Measurements from ENCODE around the gene MBNL2. TPM values are rescaled to one million over a fixed set of nuclear protein-coding genes. Genes with fewer than 3 reads are reported as not detected.

MBNL2 gene
- total RNA-seq, 1 experiment from 2014 or later: 17.8 TPM

GRCh38 chr13:97252735-97253134 lies 30.6 kb downstream of the MBNL2 start:
- Histone ChIP-seq H4K20me1 (ENCODE audit: low read length) (no peaks in the 10 kb centered on the region), H3F3A (ENCODE audit: low read length, unreplicated experiment) (no peaks in the 10 kb centered on the region), H3K36me3 (ENCODE audit: low read depth, low read length) (no peaks in the 10 kb centered on the region), H3K9me2 (replicated peaks; ENCODE audit: low read length) (no peaks in the 10 kb centered on the region), H3K27ac (ENCODE audit: low read length) (no peak overlapping the region), H3K4me3 (ENCODE audit: low read length) (no peak overlapping the region), H3K4me2 (ENCODE audit: low read length) (no peak overlapping the region), H2AFZ (ENCODE audit: low read length) (no peak overlapping the region), H3K9ac (ENCODE audit: low read length) (no peak overlapping the region), H3K79me2 (ENCODE audit: low read length) (0 out of 2 replicates have a peak, but pooled peaks cover 7% of the 10 kb centered on the region), H3K9me3 (ENCODE audit: low read length) (no peaks in the 10 kb centered on the region), H3K4me1 (ENCODE audit: insufficient read depth, low read length) (peaks cover 42% of the 10 kb centered on the region), H3K27me3 (ENCODE audit: low read length) (no peaks in the 10 kb centered on the region)
- ATAC-seq: no peak
- ChIA-PET CTCF (no interaction called here), POLR2A (ENCODE audit: unreplicated experiment) (no interaction called here)
- TF ChIP-seq EZH2 (IDR thresholded peaks at IDR 0.05; ENCODE audit: low read length, unreplicated experiment) (no peak), CTCF (conservative IDR thresholded peaks at IDR 0.05; ENCODE audit: low read depth, low read length) (no peak)
- DNase-seq: no peak
- intact Hi-C loops (cut with micrococcal nuclease): no loop called here
- no TSS peak for BruUV-seq (replicated peaks)

- peaks cover 9% of the 10 kb centered on the region for H3K79me2 ChIP-seq (ENCODE audit: low read length)
- DNase-seq (no peak), ATAC-seq (no peak)
- no peak overlapping the region for H3K27ac ChIP-seq (ENCODE audit: low read length)
- no peak for TF ChIP-seq EZH2 (IDR thresholded peaks at IDR 0.05; ENCODE audit: low read length, unreplicated experiment)
- no peak for TF ChIP-seq EZH2phosphoT487 (IDR thresholded peaks at IDR 0.05; ENCODE audit: borderline replicate concordance, low read length)
- TF ChIP-seq CTCF (conservative IDR thresholded peaks at IDR 0.05; ENCODE audit: low read depth, low read length): no peak
- ChIA-PET CTCF (no interaction called here), POLR2A (ENCODE audit: unreplicated experiment) (no interaction called here)
- no peak overlapping the region for H3K9ac ChIP-seq (ENCODE audit: low read length)
- no peak overlapping the region for H3K4me3 ChIP-seq (ENCODE audit: low read length)
- BruUV-seq (replicated peaks): no TSS peak
- intact Hi-C loops (cut with micrococcal nuclease): no loop called here
- no peaks in the 10 kb centered on the region for H3K36me3 ChIP-seq (ENCODE audit: low read depth, low read length)
- H3K27me3 ChIP-seq (ENCODE audit: low read length): no peaks in the 10 kb centered on the region
- H3F3A ChIP-seq (ENCODE audit: low read length, unreplicated experiment): no peaks in the 10 kb centered on the region
- H3K4me1 ChIP-seq (ENCODE audit: insufficient read depth, low read length): peaks cover 50% of the 10 kb centered on the region
- no peaks in the 10 kb centered on the region for H3K9me2 ChIP-seq (replicated peaks; ENCODE audit: low read length)
- H3K9me3 ChIP-seq (ENCODE audit: low read length): no peaks in the 10 kb centered on the region
- no peak overlapping the region for H2AFZ ChIP-seq (ENCODE audit: low read length)
- H4K20me1 ChIP-seq (ENCODE audit: low read length): no peaks in the 10 kb centered on the region
- no peak overlapping the region for H3K4me2 ChIP-seq (ENCODE audit: low read length)
These were observed 31.6 kb downstream of the MBNL2 start for GRCh38 chr13:97253581-97254293.

- no peaks in the 10 kb centered on the region for H3K9me2 ChIP-seq (replicated peaks; ENCODE audit: low read length)
- ATAC-seq: peak; percentile 44
These were observed 32.7 kb downstream of the MBNL2 start for GRCh38 chr13:97254816-97255215.

More at GRCh38 chr13:97254816-97255215, 32.7 kb downstream of the MBNL2 start:
- peak overlapping the region; percentile 93 for H3K27ac ChIP-seq (ENCODE audit: low read length)
- DNase-seq: peak; percentile 79
- no peak overlapping the region for H3K4me3 ChIP-seq (ENCODE audit: low read length)
- no peaks in the 10 kb centered on the region for H3K36me3 ChIP-seq (ENCODE audit: low read depth, low read length)
- intact Hi-C loops (cut with micrococcal nuclease): loop anchor here (5.0 kb wide), 1 partner anchor 87 kb away; no protein-coding TSS in a partner anchor
- H4K20me1 ChIP-seq (ENCODE audit: low read length): no peaks in the 10 kb centered on the region
- no TSS peak for BruUV-seq (replicated peaks)
- peak overlapping the region; percentile 85 for H3K4me2 ChIP-seq (ENCODE audit: low read length)
- no peaks in the 10 kb centered on the region for H3F3A ChIP-seq (ENCODE audit: low read length, unreplicated experiment)
- no peaks in the 10 kb centered on the region for H3K9me3 ChIP-seq (ENCODE audit: low read length)
- ChIA-PET POLR2A (ENCODE audit: unreplicated experiment) (no interaction called here), CTCF (interaction anchor here (0.7 kb wide), 1 partner anchor 18 kb away, joined by 4 read pairs; no protein-coding TSS in a partner anchor)
- peaks cover 60% of the 10 kb centered on the region for H3K4me1 ChIP-seq (ENCODE audit: insufficient read depth, low read length)
- no peak overlapping the region for H2AFZ ChIP-seq (ENCODE audit: low read length)
- H3K27me3 ChIP-seq (ENCODE audit: low read length): no peaks in the 10 kb centered on the region
- TF ChIP-seq CTCF (conservative IDR thresholded peaks at IDR 0.05; ENCODE audit: low read depth, low read length) (no peak), EZH2phosphoT487 (IDR thresholded peaks at IDR 0.05; ENCODE audit: borderline replicate concordance, low read length) (no peak), EZH2 (IDR thresholded peaks at IDR 0.05; ENCODE audit: low read length, unreplicated experiment) (no peak)
- no peak overlapping the region for H3K9ac ChIP-seq (ENCODE audit: low read length)
- peaks cover 17% of the 10 kb centered on the region for H3K79me2 ChIP-seq (ENCODE audit: low read length)

Data from PC-3 (cell line).